Astrocyte (in vitro differentiated cells and primary cell): ENCODE data around the gene BEST1. TPM values are rescaled to one million over a fixed set of nuclear protein-coding genes. Genes with fewer than 3 reads are reported as not detected.

ENCODE experiments used
- DNase-seq: peaks from one replicate; pipeline ENCODE4 v3.0.0-alpha.2; 2010; ENCODE audit warnings: low read depth
- FAIRE-seq: peaks from 2 replicates; lab custom pipeline; 2011; peaks lifted over from hg19 to GRCh38; lab: Jason Lieb, UNC
- H2AFZ ChIP-seq: 2 replicates; pipeline ENCODE4 v1.6.0; 2012; ENCODE audit warnings: low read depth, low read length, inconsistent platforms
- H3K27ac ChIP-seq: 2 replicates; pipeline ENCODE4 v1.5.1; 2011; ENCODE audit warnings: low read depth, low read length, inconsistent platforms
- H3K27me3 ChIP-seq: 2 replicates; pipeline ENCODE4 v1.6.0; 2011; ENCODE audit warnings: low read length, inconsistent platforms; ENCODE audit not compliant: insufficient read depth
- H3K36me3 ChIP-seq: 2 replicates; pipeline ENCODE4 v1.5.1; 2011; ENCODE audit warnings: low read length, inconsistent platforms; ENCODE audit not compliant: insufficient read depth
- H3K4me1 ChIP-seq: 2 replicates; pipeline ENCODE4 v1.5.1; 2011; ENCODE audit warnings: low read length, inconsistent platforms; ENCODE audit not compliant: insufficient read depth
- H3K4me2 ChIP-seq: 2 replicates; pipeline ENCODE4 v1.6.0; 2012; ENCODE audit warnings: low read length, inconsistent platforms
- H3K4me3 ChIP-seq: 2 replicates; pipeline ENCODE4 v1.5.1; 2011; ENCODE audit warnings: low read depth, mild to moderate bottlenecking, low read length, inconsistent platforms; ENCODE audit not compliant: insufficient read depth
- H3K79me2 ChIP-seq: 2 replicates; pipeline ENCODE4 v1.6.0; 2012; ENCODE audit warnings: mild to moderate bottlenecking, low read length, inconsistent platforms; ENCODE audit not compliant: insufficient read depth
- H3K9ac ChIP-seq: 2 replicates; pipeline ENCODE4 v1.6.0; 2012; ENCODE audit warnings: mild to moderate bottlenecking, low read length, inconsistent platforms
- H3K9me3 ChIP-seq: 2 replicates; pipeline ENCODE4 v1.5.1; 2012; ENCODE audit warnings: low read depth, mild to moderate bottlenecking, low read length, inconsistent platforms; ENCODE audit not compliant: insufficient read depth
- H4K20me1 ChIP-seq: 2 replicates; pipeline ENCODE4 v1.6.0; 2012; ENCODE audit warnings: low read length, inconsistent platforms; ENCODE audit not compliant: insufficient read depth
- H3K27ac Mint-ChIP-seq: one replicate; pipeline ENCODE4 v1.8.0; 2021; ENCODE audit warnings: mild to moderate bottlenecking, mixed read lengths; ENCODE audit not compliant: unreplicated experiment
- H3K27me3 Mint-ChIP-seq: one replicate; pipeline ENCODE4 v1.8.0; 2021; ENCODE audit warnings: low read depth, mixed read lengths; ENCODE audit not compliant: unreplicated experiment
- H3K36me3 Mint-ChIP-seq: one replicate; pipeline ENCODE4 v1.8.0; 2021; ENCODE audit warnings: low read depth, mixed read lengths; ENCODE audit not compliant: unreplicated experiment
- H3K4me1 Mint-ChIP-seq: one replicate; pipeline ENCODE4 v1.8.0; 2021; ENCODE audit warnings: low read depth, mixed read lengths; ENCODE audit not compliant: unreplicated experiment
- H3K4me3 Mint-ChIP-seq: one replicate; pipeline ENCODE4 v1.8.0; 2021; ENCODE audit warnings: mild to moderate bottlenecking, moderate library complexity, mixed read lengths; ENCODE audit not compliant: unreplicated experiment
- H3K9me3 Mint-ChIP-seq: one replicate; pipeline ENCODE4 v1.8.0; 2021; ENCODE audit warnings: mild to moderate bottlenecking, mixed read lengths; ENCODE audit not compliant: unreplicated experiment
- CTCF ChIP-seq: IDR thresholded peaks from 2 replicates; pipeline ENCODE4 v1.5.1; 2011; ENCODE audit warnings: low read depth, mild to moderate bottlenecking, inconsistent platforms, low read length, moderate library complexity; ENCODE audit not compliant: insufficient read depth
- EZH2 ChIP-seq: IDR thresholded peaks from 2 replicates; pipeline ENCODE4 v1.6.1; 2012; ENCODE audit warnings: mild to moderate bottlenecking, low read length, inconsistent platforms; ENCODE audit not compliant: insufficient read depth
- total RNA-seq: library from RNA; stranded (reverse); gene quantifications from 2 replicates; pipeline ENCODE4 v1.2.1, GENCODE V29; 2021

Gene BEST1
- total RNA-seq, 1 donor from 2014 or later, result 0.66 TPM

- H3K27ac Mint-ChIP-seq, result no peak overlapping the region
- H3K36me3 Mint-ChIP-seq, result no peaks in the 10 kb centered on the region
- H3K4me3 Mint-ChIP-seq, result no peak overlapping the region
- Histone ChIP-seq H4K20me1 (no peaks in the 10 kb centered on the region), H3K27me3 (peaks cover 5% of the 10 kb centered on the region), H2AFZ (no peak overlapping the region), H3K9me3 (no peaks in the 10 kb centered on the region), H3K9ac (no peak overlapping the region), H3K27ac (no peak overlapping the region), H3K36me3 (no peaks in the 10 kb centered on the region), H3K4me1 (no peaks in the 10 kb centered on the region), H3K4me3 (no peak overlapping the region), H3K4me2 (no peak overlapping the region), H3K79me2 (no peaks in the 10 kb centered on the region)
- peaks cover 1% of the 10 kb centered on the region for H3K9me3 Mint-ChIP-seq
- peaks cover 39% of the 10 kb centered on the region for H3K27me3 Mint-ChIP-seq
- peaks cover 4% of the 10 kb centered on the region for H3K4me1 Mint-ChIP-seq
- FAIRE-seq (no peak), DNase-seq (no peak)
- no peak for TF ChIP-seq EZH2
- TF ChIP-seq CTCF, result no peak
Measured at GRCh38 chr11:61911701-61912529, 38.2 kb upstream of the BEST1 start.

GRCh38 chr11:61912530-61912898 lies 37.6 kb upstream of the BEST1 start:
- Histone ChIP-seq H3K4me2 (no peak overlapping the region), H3K79me2 (no peaks in the 10 kb centered on the region), H3K27me3 (peaks cover 5% of the 10 kb centered on the region), H2AFZ (no peak overlapping the region), H4K20me1 (no peaks in the 10 kb centered on the region), H3K4me3 (no peak overlapping the region), H3K4me1 (no peaks in the 10 kb centered on the region), H3K27ac (no peak overlapping the region), H3K36me3 (no peaks in the 10 kb centered on the region), H3K9me3 (no peaks in the 10 kb centered on the region), H3K9ac (no peak overlapping the region)
- no peak overlapping the region for H3K4me3 Mint-ChIP-seq
- DNase-seq (no peak), FAIRE-seq (no peak)
- no peak overlapping the region for H3K27ac Mint-ChIP-seq
- H3K36me3 Mint-ChIP-seq, result no peaks in the 10 kb centered on the region
- H3K4me1 Mint-ChIP-seq, result peaks cover 4% of the 10 kb centered on the region
- H3K9me3 Mint-ChIP-seq, result peaks cover 1% of the 10 kb centered on the region
- H3K27me3 Mint-ChIP-seq, result peaks cover 39% of the 10 kb centered on the region
- TF ChIP-seq CTCF (no peak), EZH2 (no peak)
